Panc1 (cell line): Measurements from ENCODE around the gene TRANK1. TPM values are rescaled to one million over a fixed set of nuclear protein-coding genes. Genes with fewer than 3 reads are reported as not detected.

Experiments
- ATAC-seq: fragments of 200-7000 bp; cut with Tn5 transposase; 2 replicates; pipeline ENCODE4 v1.9.1; 2020; ENCODE audit warnings: mild to moderate bottlenecking, moderate library complexity
- BruUV-seq: library from RNA; stranded (reverse); fragments of 400-500 nt; replicated peaks from 2 replicates; lab custom pipeline; 2021; lab: Mats Ljungman, UMichigan
- CTCF ChIA-PET: fragments of 300-600 bp; sonication (Branson Sonifier 250); formaldehyde crosslinking; loops from one replicate; lab custom pipeline; 2022; ENCODE audit warnings: antibody characterized with exemption; lab: Charles Lee
- POLR2A ChIA-PET: fragments of 300-600 bp; sonication (Branson Sonifier 250); formaldehyde crosslinking; loops from one replicate; lab custom pipeline; 2022; ENCODE audit warnings: antibody characterized with exemption; lab: Charles Lee
- DNase-seq: peaks from one replicate; pipeline ENCODE4 v3.0.0-alpha.2; 2010; ENCODE audit warnings: low read depth, low spot score
- H3K27ac ChIP-seq: 2 replicates; pipeline ENCODE4 v1.5.1; 2011; ENCODE audit warnings: mild to moderate bottlenecking, low read length, inconsistent platforms
- H3K27me3 ChIP-seq: fragments of 200-500 bp; sonication (Bioruptor generic); 2 replicates; pipeline ENCODE4 v1.6.0; 2014; ENCODE audit warnings: low read length, inconsistent platforms; ENCODE audit not compliant: control insufficient read depth, insufficient read depth
- H3K36me3 ChIP-seq: fragments of 200-500 bp; sonication (Bioruptor generic); 2 replicates; pipeline ENCODE4 v1.5.1; 2014; ENCODE audit warnings: inconsistent platforms, mild to moderate bottlenecking, low read length, moderate library complexity; ENCODE audit not compliant: control insufficient read depth, insufficient read depth
- H3K4me1 ChIP-seq: 2 replicates; pipeline ENCODE4 v1.5.1; 2011; ENCODE audit warnings: inconsistent platforms, mild to moderate bottlenecking, low read length, moderate library complexity; ENCODE audit not compliant: control insufficient read depth, insufficient read depth
- H3K4me3 ChIP-seq, 2 experiments: 2 replicates each; pipeline ENCODE4 v1.5.1; 2011 to 2012; ENCODE audit warnings: low read depth in 2 of 2, low read length in 2 of 2, mild to moderate bottlenecking in 2 of 2, inconsistent platforms in 1 of 2, moderate library complexity in 1 of 2
- H3K9me3 ChIP-seq: fragments of 200-500 bp; sonication (Bioruptor generic); 2 replicates; pipeline ENCODE4 v1.5.1; 2014; ENCODE audit warnings: low read depth, mild to moderate bottlenecking, inconsistent platforms, low read length, moderate library complexity; ENCODE audit not compliant: control insufficient read depth, insufficient read depth
- CTCF ChIP-seq: fragments of 450-650 bp; IDR thresholded peaks from 2 replicates; pipeline ENCODE4 v1.5.1; 2017; ENCODE audit warnings: mild to moderate bottlenecking
- POLR2AphosphoS5 ChIP-seq: IDR thresholded peaks from 2 replicates; pipeline ENCODE4 v1.6.1; 2012; ENCODE audit warnings: mild to moderate bottlenecking, low read depth, low read length, moderate library complexity
- REST ChIP-seq, 2 experiments: IDR thresholded peaks; 2 replicates each; pipeline ENCODE4 v1.6.1; 2011 to 2012; ENCODE audit warnings: low read depth in 2 of 2, control low read depth in 1 of 2, low read length in 1 of 2, mild to moderate bottlenecking in 1 of 2, moderate library complexity in 1 of 2; ENCODE audit not compliant: insufficient read depth in 1 of 2
- SIN3A ChIP-seq: IDR thresholded peaks from 2 replicates; pipeline ENCODE4 v1.6.1; 2012; ENCODE audit warnings: low read depth, mild to moderate bottlenecking, low read length, moderate library complexity, borderline replicate concordance; ENCODE audit not compliant: insufficient read depth
- TCF7L2 ChIP-seq: IDR thresholded peaks from 2 replicates; pipeline ENCODE4 v1.6.1; 2011; ENCODE audit warnings: mild to moderate bottlenecking, low read depth, low read length, inconsistent platforms
- in situ Hi-C: cut with HindIII; loops from 2 replicates; pipeline ENCODE4 v1.10.0; 2016; ENCODE audit warnings: low sequenced_read_pairs, low pct_unique_long_range_greater_than_20kb
- intact Hi-C: fragments of 100-400 bp; cut with micrococcal nuclease; formaldehyde crosslinking; loops from one replicate; pipeline ENCODE4 v1.10.0; 2022; ENCODE audit not compliant: unreplicated experiment
- total RNA-seq: library from RNA; stranded (reverse); gene quantifications from one replicate; pipeline ENCODE4 v1.2.1, GENCODE V29; 2021; ENCODE audit not compliant: unreplicated experiment

TRANK1 gene
- total RNA-seq, 1 experiment from 2014 or later: 3.2 TPM

GRCh38 chr3:36944012-36944640 lies 728 bp downstream of the TRANK1 start:
- in situ Hi-C loops: no loop called here
- POLR2A ChIA-PET: no interaction called here
- no peak for DNase-seq
- Histone ChIP-seq H3K4me3 (peak overlapping the region; percentile 46 to 63), H3K36me3 (no peaks in the 10 kb centered on the region), H3K27ac (no peak overlapping the region), H3K4me1 (peaks cover 4% of the 10 kb centered on the region; the same call in 1 of the 2 replicates), H3K27me3 (no peaks in the 10 kb centered on the region), H3K9me3 (no peaks in the 10 kb centered on the region; the same call in 1 of the 2 replicates)
- ATAC-seq: peak; percentile 87
- no peak for TF ChIP-seq CTCF
- TF ChIP-seq REST (IDR thresholded peaks at IDR 0.05; ENCODE audit: insufficient read depth in 1 of 2, low read depth in 2 of 2, low read length in 1 of 2): no peak
- TF ChIP-seq POLR2AphosphoS5: no peak
- TF ChIP-seq SIN3A: no peak
- TF ChIP-seq TCF7L2: no peak
- BruUV-seq: no TSS peak
- CTCF ChIA-PET: interaction anchor here (0.7 kb wide), 1 partner anchor 15 kb away, joined by 3 read pairs; no protein-coding TSS in a partner anchor
- intact Hi-C loops: no loop called here

GRCh38 chr3:36943601-36944000 lies 1.3 kb downstream of the TRANK1 start:
- H3K4me3 ChIP-seq: peak overlapping the region; percentile 46 to 63
- TF ChIP-seq REST (IDR thresholded peaks at IDR 0.05; ENCODE audit: insufficient read depth in 1 of 2, low read depth in 2 of 2, low read length in 1 of 2): no peak
- no peak for TF ChIP-seq POLR2AphosphoS5
- no peak for TF ChIP-seq TCF7L2
- no peak for TF ChIP-seq CTCF
- TF ChIP-seq SIN3A: no peak

More at GRCh38 chr3:36943601-36944000, 1.3 kb downstream of the TRANK1 start:
- intact Hi-C loops (no loop called here), in situ Hi-C loops (no loop called here)
- BruUV-seq: no TSS peak
- no peak for ATAC-seq
- Histone ChIP-seq H3K27ac (no peak overlapping the region), H3K9me3 (no peaks in the 10 kb centered on the region; the same call in 1 of the 2 replicates), H3K4me1 (peaks cover 4% of the 10 kb centered on the region; the same call in 1 of the 2 replicates), H3K36me3 (no peaks in the 10 kb centered on the region), H3K27me3 (no peaks in the 10 kb centered on the region)
- ChIA-PET POLR2A (no interaction called here), CTCF (no interaction called here)
- no peak for DNase-seq
